Activated CD8-positive, alpha-beta memory T cell treated with anti-CD3 and anti-CD28 coated beads, Interleukin-2, amount 50 U/mL, for 4 hours (primary cell): ENCODE results near the gene TAS1R1.
A peak's percentile ranks its signal among the peaks of the same experiment; 100 is the strongest.

ENCODE experiments used
- DNase-seq: peaks from one replicate; pipeline ENCODE4 v3.0.0-alpha.2; 2020

TAS1R1 gene

GRCh38 chr1:6614019-6614928 lies 59.2 kb downstream of the TAS1R1 start:
- DNase-seq: peak; percentile 71

DNA sequence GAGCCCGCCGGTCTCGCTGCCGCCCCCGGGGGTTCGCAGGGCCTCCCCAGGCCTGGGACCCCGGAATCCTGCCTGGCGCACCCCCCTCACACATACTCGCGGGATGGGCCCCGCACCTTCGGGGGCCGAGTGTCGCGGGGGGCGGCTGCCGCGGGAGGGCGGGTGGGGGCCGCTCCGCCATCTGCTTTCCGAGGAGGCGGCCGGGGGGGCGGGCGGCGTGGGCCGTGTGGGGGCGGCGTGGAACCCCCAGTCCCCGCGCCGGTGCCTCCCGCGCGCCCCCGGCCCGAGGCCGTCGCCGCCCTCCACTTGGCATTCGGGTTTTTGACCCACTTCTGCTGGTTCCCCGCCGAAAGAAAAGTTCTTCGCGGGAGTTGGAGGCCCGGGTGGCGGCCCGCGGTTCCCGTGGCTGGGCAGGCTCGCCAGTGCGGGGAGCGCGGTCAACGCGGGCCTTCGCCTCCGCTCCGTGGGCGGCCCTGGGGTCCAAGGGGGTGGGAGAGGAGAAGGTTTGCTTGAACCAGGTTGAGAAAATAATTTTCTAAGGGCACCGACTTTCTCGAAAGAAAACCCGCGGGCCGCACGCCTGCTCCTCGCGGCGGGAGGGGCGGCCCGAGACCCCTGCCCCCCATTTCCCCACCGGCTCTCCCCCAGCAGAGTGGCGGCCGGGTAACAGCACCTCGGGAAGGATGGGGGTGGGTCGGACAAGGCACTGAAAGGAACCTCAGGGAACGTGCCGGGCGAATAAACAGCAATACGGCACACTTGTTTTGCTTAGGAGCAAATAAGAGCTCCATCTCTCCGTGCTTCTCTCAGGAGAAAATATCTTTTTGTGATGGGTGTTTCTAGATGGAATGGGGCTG lies 60.0 kb downstream of the TAS1R1 start:
- peak; percentile 40 for DNase-seq

DNA sequence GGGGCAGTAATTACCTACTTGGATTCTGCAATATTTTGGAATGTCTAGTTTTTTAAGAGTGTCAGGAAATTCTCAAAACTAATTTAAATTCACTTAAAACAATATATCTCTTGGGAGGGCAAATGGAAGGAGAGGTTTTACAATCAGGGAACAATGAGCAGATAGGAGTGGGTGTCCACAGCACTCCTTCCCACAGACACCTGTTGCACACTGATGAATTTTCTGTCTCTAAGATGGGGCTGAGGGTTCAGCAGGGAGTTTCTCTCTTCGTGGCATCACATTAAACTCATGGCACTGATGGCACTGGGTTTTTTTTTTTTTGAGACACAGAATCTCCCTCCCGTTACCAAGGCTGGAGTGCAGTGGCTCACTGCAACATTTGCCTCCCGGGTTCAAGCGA lies 63.9 kb downstream of the TAS1R1 start:
- no peak for DNase-seq

DNA sequence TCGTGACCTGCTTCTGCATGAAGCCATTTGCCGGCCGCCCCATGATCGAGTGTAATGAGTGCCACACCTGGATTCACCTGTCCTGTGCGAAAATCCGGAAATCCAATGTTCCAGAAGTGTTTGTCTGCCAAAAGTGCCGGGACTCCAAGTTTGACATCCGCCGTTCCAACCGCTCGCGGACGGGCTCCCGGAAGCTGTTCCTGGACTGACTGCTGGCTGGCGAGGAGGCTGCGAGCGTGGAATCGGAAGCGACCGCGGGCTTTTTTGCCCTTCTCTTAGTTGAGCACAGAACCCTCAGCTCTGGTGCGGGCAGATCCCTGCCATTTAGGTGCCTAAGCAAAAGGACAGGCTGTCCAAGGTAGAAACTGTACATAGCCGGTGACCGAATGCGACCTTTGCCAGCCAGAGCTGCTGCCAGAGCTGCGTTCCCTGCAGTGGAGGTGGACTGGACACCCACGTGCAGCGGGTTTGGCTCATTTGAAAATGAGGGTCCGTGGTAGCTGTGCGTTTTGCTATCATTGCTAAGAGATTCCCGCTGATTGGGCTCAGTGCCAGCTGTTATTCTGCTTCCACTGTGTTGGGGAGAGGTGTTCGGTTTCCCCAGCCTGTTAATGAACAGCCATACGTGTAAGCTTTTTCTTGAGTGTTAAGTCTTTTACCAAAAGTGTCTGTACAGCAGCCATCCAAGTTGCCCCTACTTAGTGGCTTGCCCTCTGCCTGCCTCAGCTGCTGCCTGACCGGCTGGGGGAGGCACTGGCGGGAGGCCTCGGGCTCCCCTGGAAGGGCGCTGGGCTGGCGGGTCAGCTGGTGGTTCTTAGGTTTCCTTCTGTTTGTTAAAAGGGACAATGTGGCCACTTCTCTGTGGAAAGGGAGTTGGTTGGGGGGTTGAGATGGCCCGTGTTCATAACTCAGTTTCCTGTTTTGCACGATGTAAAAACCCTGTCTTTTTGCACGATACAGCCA lies 66.6 kb downstream of the TAS1R1 start:
- DNase-seq: no peak

DNA sequence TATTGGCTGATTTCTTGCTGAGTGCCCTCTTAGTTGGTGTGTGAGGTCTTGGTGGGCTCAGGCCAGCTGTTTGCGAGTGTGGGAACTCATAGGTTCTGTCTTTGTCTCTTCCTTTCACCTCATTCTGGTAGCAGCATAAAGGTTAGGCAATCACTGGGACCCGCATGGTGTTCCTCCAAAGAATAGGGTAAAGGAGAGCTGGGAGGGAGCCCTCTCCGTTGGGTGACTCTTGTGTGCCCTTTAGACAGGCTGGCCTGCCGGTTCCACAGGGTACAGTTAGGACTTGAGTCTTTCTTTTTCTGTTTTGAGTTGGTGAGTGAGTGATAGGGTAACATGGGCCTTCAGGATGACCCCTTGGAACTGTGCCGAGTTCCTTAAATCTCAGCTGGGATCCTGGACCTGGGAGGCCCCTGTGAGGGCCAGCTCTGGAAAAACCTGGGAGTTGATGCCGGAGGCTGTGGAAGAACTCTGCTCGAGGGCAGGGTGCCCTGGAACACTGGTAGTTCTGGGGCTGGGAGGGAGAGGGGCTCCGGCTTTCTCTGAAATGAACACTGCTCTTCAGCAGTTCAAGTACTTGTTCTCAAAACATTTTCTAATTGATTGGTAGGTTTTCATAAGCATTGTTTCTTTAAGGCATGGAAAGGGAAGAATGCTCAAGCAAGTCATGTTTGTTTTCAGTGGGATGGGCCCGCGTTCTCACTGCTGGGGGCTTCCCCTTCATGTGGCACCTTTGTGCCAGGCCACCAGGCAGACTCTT lies 67.5 kb downstream of the TAS1R1 start:
- DNase-seq: no peak

DNA sequence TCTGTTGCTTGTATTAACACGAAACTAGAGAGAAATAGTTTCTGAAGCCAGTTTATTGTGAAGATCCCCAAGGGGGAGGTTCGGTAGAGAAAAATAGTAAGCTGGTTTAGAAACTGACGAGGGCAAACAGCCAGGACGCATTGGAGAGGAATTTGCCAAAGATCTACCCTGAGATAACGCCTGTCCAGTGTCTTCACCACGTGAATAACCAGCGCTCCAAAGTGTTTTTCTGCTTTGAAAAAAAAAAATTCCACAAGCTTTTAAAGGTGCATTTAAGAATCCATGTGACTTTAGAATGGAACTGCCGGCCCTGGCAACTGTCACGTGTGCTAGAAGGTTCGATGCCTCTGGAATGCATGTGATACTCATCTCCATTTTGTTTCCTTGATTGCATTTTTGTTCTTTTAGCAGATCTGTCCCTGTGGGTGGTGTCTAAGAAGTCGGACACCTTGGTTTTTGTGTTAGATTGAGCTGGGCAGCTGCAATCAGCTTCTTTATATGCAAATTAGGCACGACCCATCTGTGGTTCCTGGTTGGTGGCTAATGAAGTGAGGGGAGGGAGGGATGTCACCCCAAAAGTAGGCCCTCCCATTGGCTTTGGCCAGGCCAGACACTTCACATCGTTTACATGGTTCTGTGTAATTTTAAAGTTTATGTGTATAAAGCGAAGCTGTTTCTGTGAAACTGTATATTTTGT lies 68.3 kb downstream of the TAS1R1 start:
- no peak for DNase-seq

DNA sequence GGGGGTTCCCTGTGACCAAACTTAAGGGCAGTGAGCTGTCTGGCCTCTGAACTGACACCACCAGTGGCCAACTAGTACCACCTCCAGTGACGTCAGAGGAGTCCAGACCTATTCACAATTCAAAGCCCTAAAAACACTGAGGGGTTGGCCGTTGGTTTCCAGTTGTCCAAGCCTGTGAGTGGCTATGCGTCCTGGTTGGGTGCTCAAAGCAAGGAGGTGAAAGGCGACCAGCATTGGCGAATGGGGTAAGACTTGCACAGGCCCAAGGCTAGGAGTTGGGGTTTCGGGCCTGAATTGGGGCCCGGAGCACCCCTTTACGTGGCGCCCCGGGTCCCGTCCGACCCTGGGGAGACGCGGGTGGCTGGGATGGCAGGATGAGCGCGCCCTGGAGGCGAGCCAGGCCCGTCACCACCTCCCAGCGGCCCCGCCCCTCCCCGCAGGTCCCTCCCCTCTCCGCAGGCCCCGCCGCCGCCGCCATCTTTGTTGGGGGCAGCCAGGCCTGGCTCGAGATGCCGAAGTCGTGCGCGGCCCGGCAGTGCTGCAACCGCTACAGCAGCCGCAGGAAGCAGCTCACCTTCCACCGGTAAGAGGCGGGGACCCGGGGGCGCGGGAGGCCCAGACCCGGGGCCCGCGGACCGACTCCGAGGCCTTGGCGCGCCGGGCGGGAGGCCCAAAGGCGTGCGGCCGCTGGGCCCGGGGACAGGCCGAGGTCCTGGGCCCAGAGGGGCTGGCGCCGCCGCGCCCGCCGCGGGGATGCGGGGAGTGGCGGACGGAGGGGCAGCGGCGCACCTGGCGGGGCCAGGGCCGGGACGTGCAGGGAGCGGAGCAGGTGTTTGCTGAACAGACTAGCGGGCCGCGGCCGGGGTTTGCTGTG lies 69.8 kb downstream of the TAS1R1 start, which contains the start of gene THAP3:
THAP3 (plus strand) TSS at position 159 of the 874 bp plus-strand sequence; CDS start at position 510, 351 bp downstream.
- DNase-seq: peak; percentile 91

DNA sequence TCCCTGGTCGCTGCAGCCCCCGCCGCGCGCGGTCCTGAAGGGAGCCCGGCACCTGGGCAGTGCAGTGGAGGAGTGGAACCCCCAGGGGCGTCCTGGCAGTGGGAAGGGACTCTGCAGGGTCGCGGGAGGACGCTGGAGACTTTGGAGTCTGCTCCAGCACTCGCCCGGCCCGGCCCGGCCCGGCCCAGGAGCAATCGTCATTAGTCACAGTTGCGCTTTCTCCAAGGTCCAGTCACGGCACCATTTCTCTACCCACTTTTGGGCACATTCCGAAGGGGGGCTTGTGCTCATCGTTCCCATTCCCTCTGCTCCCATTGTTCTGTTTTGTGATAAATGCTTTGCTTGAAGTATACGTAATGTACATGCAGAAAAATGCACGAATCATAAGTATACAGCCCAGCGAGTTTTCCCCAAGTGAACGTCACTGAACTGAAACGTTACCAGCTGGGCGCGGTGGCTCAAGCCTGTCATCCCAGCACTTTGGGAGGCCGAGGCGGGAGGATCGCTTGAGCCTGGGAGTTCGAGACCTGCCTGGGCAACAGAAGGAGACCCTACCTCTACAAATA lies 70.6 kb downstream of the TAS1R1 start:
- no peak for DNase-seq

DNA sequence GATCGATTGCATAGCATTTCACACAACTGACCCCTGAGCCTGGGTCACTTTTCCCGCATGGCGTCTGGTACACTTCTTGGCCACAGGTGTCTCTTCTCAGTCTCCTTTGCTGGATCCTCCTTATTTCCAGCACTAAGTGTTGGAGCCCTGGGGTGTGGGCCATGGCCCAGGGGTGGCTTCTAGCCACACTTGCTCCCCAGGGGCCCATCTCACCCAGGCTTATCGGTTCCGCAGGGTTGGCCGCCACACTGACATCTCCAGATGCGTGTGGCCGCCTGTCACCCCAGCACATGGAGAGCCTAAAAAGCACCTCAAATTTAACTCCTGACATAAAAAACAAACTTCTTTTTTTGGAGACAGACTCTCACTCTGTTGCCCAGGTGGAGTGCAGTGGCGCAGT lies 71.9 kb downstream of the TAS1R1 start:
- DNase-seq: no peak

- DNase-seq: no peak
These were observed 72.9 kb downstream of the TAS1R1 start for GRCh38 chr1:6627841-6628545.

GRCh38 chr1:6628971-6629479 lies 73.9 kb downstream of the TAS1R1 start:
- no peak for DNase-seq
